Neural crest cell (in vitro differentiated cells): ENCODE measurements around the gene RAD23B. TPM values are rescaled to one million over a fixed set of nuclear protein-coding genes. Genes with fewer than 3 reads are reported as not detected.

ENCODE experiments used
- DNase-seq: peaks from one replicate; pipeline ENCODE4 v3.0.0; 2021; ENCODE audit warnings: low read depth, mixed read lengths, low spot score
- H3K27ac Mint-ChIP-seq: one replicate; pipeline ENCODE4 v1.8.0; 2021; ENCODE audit warnings: mild to moderate bottlenecking, mixed read lengths; ENCODE audit not compliant: unreplicated experiment
- H3K27me3 Mint-ChIP-seq: 2 replicates; pipeline ENCODE4 v1.8.0; 2021; ENCODE audit warnings: low read depth, mild to moderate bottlenecking, mixed read lengths
- H3K36me3 Mint-ChIP-seq: 2 replicates; pipeline ENCODE4 v1.8.0; 2021; ENCODE audit warnings: low read depth, mild to moderate bottlenecking, mixed read lengths
- H3K4me1 Mint-ChIP-seq: 2 replicates; pipeline ENCODE4 v1.8.0; 2021; ENCODE audit warnings: mixed read lengths
- H3K4me3 Mint-ChIP-seq: one replicate; pipeline ENCODE4 v1.8.0; 2021; ENCODE audit warnings: mild to moderate bottlenecking, mixed read lengths
- H3K9me3 Mint-ChIP-seq: 2 replicates; pipeline ENCODE4 v1.8.0; 2021; ENCODE audit warnings: mixed read lengths
- CTCF ChIP-seq: fragments of 200-600 bp; sonication (generic); conservative IDR thresholded peaks from 2 replicates; pipeline ENCODE4 v1.5.0; 2021; ENCODE audit warnings: antibody characterized with exemption, mild to moderate bottlenecking
- total RNA-seq: library from RNA; stranded (reverse); gene quantifications from 2 replicates; pipeline ENCODE4 v1.2.1, GENCODE V29; 2021

The RAD23B gene
- total RNA-seq, 1 donor from 2014 or later: 141 TPM

- Mint-ChIP-seq H3K9me3 (peaks cover 6% of the 10 kb centered on the region), H3K27me3 (no peaks in the 10 kb centered on the region), H3K27ac (no peak overlapping the region), H3K36me3 (peaks cover 43% of the 10 kb centered on the region), H3K4me1 (peaks cover 23% of the 10 kb centered on the region), H3K4me3 (no peak overlapping the region)
- no peak for TF ChIP-seq CTCF
- DNase-seq: no peak
These were observed 39.6 kb downstream of the RAD23B start for GRCh38 chr9:107322643-107323042.

GRCh38 chr9:107323836-107324585 lies 40.9 kb downstream of the RAD23B start:
- TF ChIP-seq CTCF: no peak
- no peaks in the 10 kb centered on the region for H3K27me3 Mint-ChIP-seq
- H3K4me1 Mint-ChIP-seq: peaks cover 23% of the 10 kb centered on the region
- H3K27ac Mint-ChIP-seq: no peak overlapping the region
- no peak for DNase-seq
- H3K4me3 Mint-ChIP-seq: no peak overlapping the region
- H3K36me3 Mint-ChIP-seq: peaks cover 48% of the 10 kb centered on the region
- H3K9me3 Mint-ChIP-seq: peaks cover 6% of the 10 kb centered on the region

- peaks cover 6% of the 10 kb centered on the region for H3K9me3 Mint-ChIP-seq
- no peak for DNase-seq
- H3K27me3 Mint-ChIP-seq: no peaks in the 10 kb centered on the region
- peaks cover 50% of the 10 kb centered on the region for H3K36me3 Mint-ChIP-seq
- H3K4me3 Mint-ChIP-seq: no peak overlapping the region
- no peak for TF ChIP-seq CTCF
- H3K4me1 Mint-ChIP-seq: peaks cover 18% of the 10 kb centered on the region
- H3K27ac Mint-ChIP-seq: no peak overlapping the region
These were observed 42.8 kb downstream of the RAD23B start for GRCh38 chr9:107325842-107326241.

- H3K9me3 Mint-ChIP-seq: peaks cover 8% of the 10 kb centered on the region
- no peaks in the 10 kb centered on the region for H3K4me1 Mint-ChIP-seq
- no peak overlapping the region for H3K27ac Mint-ChIP-seq
- no peak for DNase-seq
- H3K4me3 Mint-ChIP-seq: no peak overlapping the region
- no peak for TF ChIP-seq CTCF
- peaks cover 70% of the 10 kb centered on the region for H3K36me3 Mint-ChIP-seq
- no peaks in the 10 kb centered on the region for H3K27me3 Mint-ChIP-seq
These were observed 45.4 kb downstream of the RAD23B start for GRCh38 chr9:107328510-107328909.

- Mint-ChIP-seq H3K4me1 (no peaks in the 10 kb centered on the region), H3K27ac (no peak overlapping the region), H3K36me3 (peaks cover 62% of the 10 kb centered on the region), H3K9me3 (peaks cover 4% of the 10 kb centered on the region), H3K27me3 (no peaks in the 10 kb centered on the region), H3K4me3 (no peak overlapping the region)
- TF ChIP-seq CTCF: no peak
- no peak for DNase-seq
These were observed 47.3 kb downstream of the RAD23B start for GRCh38 chr9:107330420-107330819.
